HUES48 (cell line): ENCODE measurements around the gene FRA10AC1.

ENCODE experiments used
- H3K27ac ChIP-seq: one replicate; pipeline ENCODE4 v1.7.0; 2013; ENCODE audit warnings: low read depth, low read length, inconsistent platforms
- H3K27me3 ChIP-seq: 2 replicates; pipeline ENCODE4 v1.6.1; 2013; ENCODE audit warnings: mild to moderate bottlenecking, low read length; ENCODE audit not compliant: control insufficient read depth, insufficient read depth
- H3K36me3 ChIP-seq: 2 replicates; pipeline ENCODE4 v1.6.1; 2013; ENCODE audit warnings: low read length; ENCODE audit not compliant: control insufficient read depth, insufficient read depth
- H3K4me1 ChIP-seq: 2 replicates; pipeline ENCODE4 v1.6.1; 2013; ENCODE audit warnings: mild to moderate bottlenecking, low read length; ENCODE audit not compliant: control insufficient read depth, insufficient read depth
- H3K4me3 ChIP-seq: 2 replicates; pipeline ENCODE4 v1.5.1; 2013; ENCODE audit warnings: mild to moderate bottlenecking, low read depth, low read length
- H3K9ac ChIP-seq: 2 replicates; pipeline ENCODE4 v1.6.1; 2013; ENCODE audit warnings: mild to moderate bottlenecking, low read depth, low read length, moderate library complexity
- H3K9me3 ChIP-seq: 2 replicates; pipeline ENCODE4 v1.6.1; 2013; ENCODE audit warnings: low read length; ENCODE audit not compliant: control insufficient read depth, insufficient read depth

FRA10AC1 gene

DNA sequence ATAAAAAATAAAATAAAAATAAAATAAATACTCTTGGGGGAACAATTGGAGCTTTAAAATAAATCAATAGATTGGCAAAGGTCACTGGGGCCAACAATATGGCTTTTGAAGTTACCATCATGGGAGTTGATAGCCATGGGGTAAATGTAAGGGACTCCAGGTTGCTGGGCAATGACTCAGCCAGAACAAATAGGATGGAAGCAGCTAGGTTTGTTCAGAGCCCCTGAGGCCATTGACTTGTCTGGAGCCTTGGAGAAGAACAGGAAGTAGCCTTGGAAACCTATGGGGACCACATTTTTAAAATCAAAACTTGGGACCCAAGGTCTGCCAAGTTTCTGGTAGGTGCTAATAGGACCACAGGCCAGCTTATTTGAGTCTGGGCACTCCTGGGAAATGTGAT is 20.2 kb upstream of the FRA10AC1 start:
- Histone ChIP-seq H3K4me3 (no peak overlapping the region), H3K4me1 (peaks cover 10% of the 10 kb centered on the region), H3K9me3 (no peaks in the 10 kb centered on the region), H3K9ac (no peak overlapping the region), H3K27ac (no peak overlapping the region), H3K27me3 (no peaks in the 10 kb centered on the region; the same call in 1 of the 2 replicates), H3K36me3 (no peaks in the 10 kb centered on the region)

DNA sequence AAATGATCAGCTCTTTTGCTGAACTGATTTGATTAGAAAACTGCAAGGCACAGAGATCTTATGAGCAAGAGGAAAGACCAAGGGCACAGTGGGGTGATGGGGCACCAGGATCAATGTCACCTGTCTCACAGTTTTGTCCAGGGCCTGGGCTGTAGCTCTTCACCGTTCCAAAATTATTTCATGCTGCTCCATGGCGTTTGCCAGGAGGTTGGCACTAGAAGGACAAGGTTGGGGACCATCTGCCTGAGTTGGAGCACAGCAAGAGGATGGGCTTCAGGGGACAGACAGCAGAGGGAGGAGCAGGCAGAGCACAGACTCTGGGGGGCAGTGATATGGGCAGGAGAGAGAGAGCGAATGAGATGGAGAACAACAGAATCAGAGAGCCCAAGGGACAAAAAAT is 17.5 kb upstream of the FRA10AC1 start:
- Histone ChIP-seq H3K4me3 (no peak overlapping the region), H3K9me3 (no peaks in the 10 kb centered on the region), H3K36me3 (no peaks in the 10 kb centered on the region), H3K9ac (no peak overlapping the region), H3K27ac (no peak overlapping the region), H3K27me3 (no peaks in the 10 kb centered on the region), H3K4me1 (peaks cover 15% of the 10 kb centered on the region)

DNA sequence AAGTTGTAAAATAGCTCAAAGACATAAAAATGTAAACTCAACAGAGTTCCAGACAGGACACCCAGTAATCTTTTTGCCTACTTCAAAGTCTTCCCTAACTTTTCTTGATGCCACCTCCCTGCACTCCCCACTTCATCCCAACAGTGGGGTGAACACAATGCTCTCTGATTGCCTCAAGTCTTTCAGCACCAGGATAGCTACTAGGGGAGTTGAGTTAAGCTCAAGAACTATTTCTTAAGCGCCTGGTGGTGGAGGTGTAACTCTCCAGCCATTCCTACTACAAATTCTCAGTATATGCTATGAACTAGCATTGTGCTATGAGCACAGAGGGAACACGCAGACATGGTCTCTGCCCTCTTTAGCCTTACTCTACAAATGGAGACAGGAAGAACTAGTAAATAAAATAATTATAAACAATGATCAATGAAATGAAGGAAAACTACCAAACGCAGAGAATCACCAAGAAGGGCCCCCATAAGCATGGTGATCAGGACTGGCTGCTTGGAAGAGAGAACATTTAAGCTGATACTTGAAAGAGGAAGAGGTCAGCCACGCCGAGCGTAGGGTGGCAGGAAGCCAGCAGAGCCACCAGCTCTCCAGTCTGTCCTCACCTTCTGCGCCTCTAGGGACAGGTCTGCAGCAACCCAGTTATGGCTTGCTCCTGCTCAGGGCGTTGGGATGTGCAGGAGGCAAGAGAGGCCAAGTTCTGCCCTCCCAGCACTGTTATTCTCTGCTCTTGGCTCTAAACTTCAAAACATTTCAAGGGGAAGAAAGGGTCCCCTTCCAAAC is 16.7 kb upstream of the FRA10AC1 start:
- H3K4me1 ChIP-seq = peaks cover 15% of the 10 kb centered on the region
- H3K27me3 ChIP-seq = no peaks in the 10 kb centered on the region
- no peak overlapping the region for H3K27ac ChIP-seq
- no peaks in the 10 kb centered on the region for H3K9me3 ChIP-seq
- no peaks in the 10 kb centered on the region for H3K36me3 ChIP-seq
- H3K9ac ChIP-seq = no peak overlapping the region
- no peak overlapping the region for H3K4me3 ChIP-seq

DNA sequence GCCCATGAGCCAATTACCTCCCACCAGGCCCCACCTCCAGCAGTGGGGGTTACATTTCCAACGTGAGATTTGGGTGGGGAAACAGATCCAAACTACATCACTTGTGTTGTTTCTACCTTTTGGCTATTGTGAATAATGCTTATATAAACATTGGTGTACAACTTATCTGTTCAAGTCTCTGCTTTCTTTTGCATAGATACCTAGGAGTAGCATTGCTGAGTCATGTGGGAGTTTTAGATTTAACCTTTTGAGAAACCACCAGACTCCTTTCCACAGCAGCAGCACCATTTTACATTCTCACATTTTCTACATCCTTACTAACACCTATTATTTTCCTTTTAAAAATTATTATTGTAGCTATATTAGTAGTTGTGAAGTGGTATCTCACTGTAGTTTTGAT is 14.4 kb upstream of the FRA10AC1 start:
- Histone ChIP-seq H3K36me3 (no peaks in the 10 kb centered on the region), H3K9ac (no peak overlapping the region), H3K9me3 (no peaks in the 10 kb centered on the region), H3K27me3 (no peaks in the 10 kb centered on the region), H3K27ac (no peak overlapping the region), H3K4me3 (no peak overlapping the region), H3K4me1 (peaks cover 15% of the 10 kb centered on the region)

DNA sequence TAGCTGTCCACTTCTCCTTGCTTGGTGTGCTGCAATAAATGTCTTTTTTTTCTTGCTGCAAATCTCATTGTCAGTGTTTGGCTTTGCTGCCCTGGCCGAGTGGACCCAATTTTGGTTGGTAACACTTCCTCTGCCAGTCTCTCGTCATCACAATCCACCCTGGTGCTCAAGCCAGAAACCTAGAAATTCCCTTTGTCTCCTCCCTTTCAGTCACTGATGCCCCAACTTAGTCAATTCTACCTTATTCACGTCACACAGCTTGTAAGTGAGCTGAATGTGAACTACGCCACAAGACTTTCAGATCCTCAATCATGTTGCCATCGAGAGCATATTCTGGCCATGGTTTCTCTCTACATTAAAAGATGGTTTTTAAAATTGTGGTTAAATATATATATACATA is 13.0 kb upstream of the FRA10AC1 start:
- H3K9ac ChIP-seq = no peak overlapping the region
- no peaks in the 10 kb centered on the region for H3K27me3 ChIP-seq
- H3K4me3 ChIP-seq = no peak overlapping the region
- no peak overlapping the region for H3K27ac ChIP-seq
- no peaks in the 10 kb centered on the region for H3K9me3 ChIP-seq
- H3K4me1 ChIP-seq = peaks cover 15% of the 10 kb centered on the region
- H3K36me3 ChIP-seq = no peaks in the 10 kb centered on the region

DNA sequence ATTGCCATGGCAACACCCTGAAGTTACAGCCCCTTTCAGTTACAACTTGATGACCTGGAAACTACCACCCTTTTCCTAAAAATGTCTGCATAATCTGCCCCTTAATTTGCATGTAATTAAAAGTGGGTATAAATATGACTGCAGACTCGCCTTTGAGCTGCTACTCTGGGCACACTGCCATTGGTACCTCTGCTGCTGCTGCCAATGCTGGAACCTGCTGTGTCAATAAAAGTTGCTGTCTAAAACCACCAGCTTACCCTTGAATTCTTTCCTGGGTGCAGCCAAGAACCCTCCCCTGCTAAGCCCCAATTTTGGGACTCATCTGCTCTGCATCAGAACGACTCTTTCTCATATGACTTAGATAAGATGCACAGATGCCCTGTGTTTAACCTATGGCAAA is 10.2 kb upstream of the FRA10AC1 start:
- no peaks in the 10 kb centered on the region for H3K27me3 ChIP-seq
- no peak overlapping the region for H3K27ac ChIP-seq
- no peaks in the 10 kb centered on the region for H3K36me3 ChIP-seq
- no peak overlapping the region for H3K4me3 ChIP-seq
- H3K9ac ChIP-seq = no peak overlapping the region
- no peaks in the 10 kb centered on the region for H3K9me3 ChIP-seq
- peaks cover 5% of the 10 kb centered on the region; the same call in 1 of the 2 replicates for H3K4me1 ChIP-seq

DNA sequence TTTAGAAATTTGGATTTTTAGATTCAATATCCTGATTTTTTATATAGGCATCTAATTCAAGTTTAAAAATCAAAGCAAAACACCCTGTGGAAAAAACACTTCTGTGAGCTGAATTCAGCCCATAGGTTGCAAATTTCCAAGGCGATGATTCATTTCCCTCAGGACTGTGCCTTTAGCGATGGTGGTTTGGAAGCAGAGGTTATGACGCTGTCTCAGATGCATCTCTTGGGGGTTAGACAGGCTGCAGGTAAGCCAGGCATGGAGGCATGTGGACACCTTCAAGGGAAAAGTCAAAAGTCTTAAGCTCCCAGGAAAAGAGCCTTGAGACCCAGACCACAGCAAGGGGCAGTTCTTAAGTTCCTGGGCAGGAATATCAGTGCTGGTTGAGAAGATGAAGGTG is 9.5 kb upstream of the FRA10AC1 start:
- H3K9ac ChIP-seq = no peak overlapping the region
- H3K27ac ChIP-seq = no peak overlapping the region
- peaks cover 3% of the 10 kb centered on the region; the same call in 1 of the 2 replicates for H3K4me1 ChIP-seq
- H3K4me3 ChIP-seq = no peak overlapping the region
- H3K27me3 ChIP-seq = no peaks in the 10 kb centered on the region
- H3K9me3 ChIP-seq = no peaks in the 10 kb centered on the region
- H3K36me3 ChIP-seq = no peaks in the 10 kb centered on the region

DNA sequence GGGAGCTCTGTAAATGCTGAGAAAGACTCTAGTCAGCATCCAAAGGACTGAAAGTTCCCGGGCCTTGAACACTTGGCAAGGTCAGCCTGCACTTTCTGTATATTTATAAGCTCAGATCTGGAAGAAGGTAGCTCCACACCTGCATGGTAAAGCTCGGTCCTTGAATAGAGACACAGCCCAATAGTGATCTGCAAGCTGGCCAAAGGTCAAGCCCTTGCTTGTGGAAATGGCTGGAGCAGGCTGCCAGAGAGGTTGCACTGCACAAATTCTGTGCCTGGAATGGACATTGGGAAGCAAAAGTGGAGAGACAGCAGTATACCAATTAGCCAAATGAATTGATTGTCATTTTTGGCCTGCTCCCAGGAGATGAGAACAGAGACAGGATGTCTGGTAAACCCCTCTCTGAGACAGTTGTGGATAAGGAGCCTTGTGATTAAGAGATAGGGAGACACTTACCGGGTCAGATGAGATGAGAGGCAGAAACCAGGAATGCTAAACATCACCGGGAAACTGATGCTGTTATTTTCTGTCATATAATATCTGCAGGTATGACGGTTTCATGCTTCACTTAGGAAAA is 8.0 kb upstream of the FRA10AC1 start:
- Histone ChIP-seq H3K36me3 (no peaks in the 10 kb centered on the region), H3K27me3 (no peaks in the 10 kb centered on the region), H3K9ac (no peak overlapping the region), H3K27ac (no peak overlapping the region), H3K4me1 (no peaks in the 10 kb centered on the region), H3K4me3 (no peak overlapping the region), H3K9me3 (no peaks in the 10 kb centered on the region)

DNA sequence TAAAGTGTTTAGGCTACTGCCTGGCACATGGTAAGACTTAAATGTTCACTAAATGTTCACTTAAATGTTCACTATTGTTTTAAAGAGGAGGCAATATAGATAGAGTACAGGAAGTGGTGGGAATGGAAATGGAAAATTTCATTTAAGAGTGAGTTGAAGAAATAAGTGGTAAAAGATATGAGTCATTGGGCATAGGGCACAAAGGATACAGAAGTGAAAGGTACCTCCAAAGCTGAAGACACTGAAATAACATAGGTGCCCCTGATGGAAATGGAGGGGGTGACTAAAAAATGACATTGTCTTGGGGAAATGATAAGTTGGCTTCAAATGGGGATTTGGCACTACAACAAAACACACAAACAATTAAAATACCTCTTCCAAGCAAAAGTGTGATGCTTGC is 5.2 kb upstream of the FRA10AC1 start:
- Histone ChIP-seq H3K9me3 (no peaks in the 10 kb centered on the region), H3K4me3 (no peak overlapping the region), H3K27me3 (no peaks in the 10 kb centered on the region), H3K27ac (no peak overlapping the region), H3K9ac (no peak overlapping the region), H3K4me1 (0 out of 2 replicates have a peak, but pooled peaks cover 2% of the 10 kb centered on the region), H3K36me3 (no peaks in the 10 kb centered on the region)

DNA sequence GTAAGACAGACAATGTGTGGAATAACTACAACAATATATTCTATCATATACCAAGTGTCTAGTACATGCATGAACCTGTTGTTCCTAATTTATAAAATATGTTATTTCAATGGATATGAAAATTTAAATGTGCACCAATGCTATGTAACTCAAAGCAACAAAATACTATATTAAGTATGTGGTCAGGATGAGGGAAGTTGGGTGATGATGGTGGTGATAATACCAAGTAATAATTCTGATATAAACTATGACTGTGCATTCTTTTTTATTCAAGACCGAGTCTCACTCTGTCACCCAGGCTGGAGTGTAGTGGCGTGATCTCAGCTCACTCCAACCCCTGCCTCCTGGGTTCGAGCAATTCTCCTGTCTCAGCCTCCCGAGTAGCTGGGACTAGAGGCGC is 2.1 kb upstream of the FRA10AC1 start:
- no peak overlapping the region for H3K27ac ChIP-seq
- H3K4me1 ChIP-seq = peaks cover 16% of the 10 kb centered on the region; the same call in 1 of the 2 replicates
- H3K9me3 ChIP-seq = no peaks in the 10 kb centered on the region
- no peak overlapping the region for H3K4me3 ChIP-seq
- H3K36me3 ChIP-seq = peaks cover 4% of the 10 kb centered on the region
- H3K27me3 ChIP-seq = no peaks in the 10 kb centered on the region
- no peak overlapping the region for H3K9ac ChIP-seq

DNA sequence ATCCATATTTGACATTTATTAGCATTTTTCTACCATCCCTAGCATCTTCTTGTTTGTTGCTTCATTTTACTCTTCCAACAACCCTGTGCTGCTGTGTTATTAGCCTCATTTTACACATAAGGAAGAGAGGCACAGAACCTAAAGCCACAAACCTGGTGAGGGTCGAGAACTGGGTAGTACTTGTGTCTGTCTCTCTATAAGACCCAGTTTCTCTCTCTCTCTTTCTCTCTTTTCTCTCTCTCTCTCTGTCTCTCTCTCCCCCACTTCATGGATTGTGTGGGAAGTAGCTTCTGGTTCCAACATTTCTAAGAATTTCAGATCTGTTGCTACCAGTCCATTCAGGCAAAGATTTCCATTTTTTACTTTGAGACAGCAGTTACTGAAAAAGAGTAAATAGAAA is 1.4 kb upstream of the FRA10AC1 start:
- Histone ChIP-seq H3K4me3 (no peak overlapping the region), H3K27me3 (no peaks in the 10 kb centered on the region), H3K9me3 (no peaks in the 10 kb centered on the region), H3K27ac (no peak overlapping the region), H3K36me3 (peaks cover 10% of the 10 kb centered on the region), H3K9ac (no peak overlapping the region), H3K4me1 (peaks cover 16% of the 10 kb centered on the region; the same call in 1 of the 2 replicates)
